ENCODE measurements around the gene ISY1.

Gene ISY1

GRCh38 chr3:129084501-129084900, 76.4 kb downstream of the ISY1 start:
- Histone ChIP-seq H4K20me1 (ENCODE audit: insufficient read depth, low read length, poor library complexity, severe bottlenecking) (no peaks in the 10 kb centered on the region), H3K9me2 (replicated peaks; ENCODE audit: low read depth, low read length) (no peaks in the 10 kb centered on the region), H3K36me3 (ENCODE audit: insufficient read depth, low read length) (no peaks in the 10 kb centered on the region), H3K4me3 (ENCODE audit: low read length, poor library complexity, severe bottlenecking) (no peak overlapping the region), H3K9me3 (ENCODE audit: insufficient read depth, low read depth, low read length) (no peaks in the 10 kb centered on the region), H3K4me2 (ENCODE audit: low read depth, low read length, poor library complexity, severe bottlenecking) (no peak overlapping the region), H3K9ac (ENCODE audit: low read depth, low read length, poor library complexity, severe bottlenecking) (no peak overlapping the region), H3K27me3 (ENCODE audit: insufficient read depth, low read length, poor library complexity, severe bottlenecking) (no peaks in the 10 kb centered on the region), H2AFZ (ENCODE audit: low read length) (no peak overlapping the region), H3K79me2 (ENCODE audit: insufficient read depth, low read length) (no peaks in the 10 kb centered on the region), H3K4me1 (ENCODE audit: insufficient read depth, low read length, poor library complexity, severe bottlenecking) (no peaks in the 10 kb centered on the region), H3F3A (ENCODE audit: low read depth) (no peaks in the 10 kb centered on the region)
- no peak for TF ChIP-seq CTCF (conservative IDR thresholded peaks at IDR 0.05; ENCODE audit: low read length)
- no peak for TF ChIP-seq EZH2phosphoT487 (IDR thresholded peaks at IDR 0.05; ENCODE audit: borderline replicate concordance)

- no peak for TF ChIP-seq CTCF (conservative IDR thresholded peaks at IDR 0.05; ENCODE audit: low read length)
- no peak for TF ChIP-seq EZH2phosphoT487 (IDR thresholded peaks at IDR 0.05; ENCODE audit: borderline replicate concordance)
- Histone ChIP-seq H3F3A (ENCODE audit: low read depth) (no peaks in the 10 kb centered on the region), H3K9me3 (ENCODE audit: insufficient read depth, low read depth, low read length) (no peaks in the 10 kb centered on the region), H3K4me1 (ENCODE audit: insufficient read depth, low read length, poor library complexity, severe bottlenecking) (no peaks in the 10 kb centered on the region), H3K79me2 (ENCODE audit: insufficient read depth, low read length) (no peaks in the 10 kb centered on the region), H3K36me3 (ENCODE audit: insufficient read depth, low read length) (no peaks in the 10 kb centered on the region), H3K9ac (ENCODE audit: low read depth, low read length, poor library complexity, severe bottlenecking) (no peak overlapping the region), H3K27me3 (ENCODE audit: insufficient read depth, low read length, poor library complexity, severe bottlenecking) (no peaks in the 10 kb centered on the region), H3K4me3 (ENCODE audit: low read length, poor library complexity, severe bottlenecking) (no peak overlapping the region), H2AFZ (ENCODE audit: low read length) (peak overlapping the region; percentile 52; the same call in 1 of the 2 replicates), H3K4me2 (ENCODE audit: low read depth, low read length, poor library complexity, severe bottlenecking) (no peak overlapping the region), H4K20me1 (ENCODE audit: insufficient read depth, low read length, poor library complexity, severe bottlenecking) (no peaks in the 10 kb centered on the region), H3K9me2 (replicated peaks; ENCODE audit: low read depth, low read length) (no peaks in the 10 kb centered on the region)
Measured at GRCh38 chr3:129082026-129082425, 78.8 kb downstream of the ISY1 start.

GRCh38 chr3:129081503-129081902, 79.4 kb downstream of the ISY1 start:
- H3K9me3 ChIP-seq (ENCODE audit: insufficient read depth, low read depth, low read length): no peaks in the 10 kb centered on the region
- no peaks in the 10 kb centered on the region for H3K79me2 ChIP-seq (ENCODE audit: insufficient read depth, low read length)
- H3K4me2 ChIP-seq (ENCODE audit: low read depth, low read length, poor library complexity, severe bottlenecking): no peak overlapping the region
- TF ChIP-seq CTCF (conservative IDR thresholded peaks at IDR 0.05; ENCODE audit: low read length): no peak
- no peak for TF ChIP-seq EZH2phosphoT487 (IDR thresholded peaks at IDR 0.05; ENCODE audit: borderline replicate concordance)
- H2AFZ ChIP-seq (ENCODE audit: low read length): no peak overlapping the region
- no peaks in the 10 kb centered on the region for H3K9me2 ChIP-seq (replicated peaks; ENCODE audit: low read depth, low read length)
- H3K36me3 ChIP-seq (ENCODE audit: insufficient read depth, low read length): no peaks in the 10 kb centered on the region
- H3K9ac ChIP-seq (ENCODE audit: low read depth, low read length, poor library complexity, severe bottlenecking): no peak overlapping the region
- no peaks in the 10 kb centered on the region for H3K4me1 ChIP-seq (ENCODE audit: insufficient read depth, low read length, poor library complexity, severe bottlenecking)
- H4K20me1 ChIP-seq (ENCODE audit: insufficient read depth, low read length, poor library complexity, severe bottlenecking): no peaks in the 10 kb centered on the region
- H3K4me3 ChIP-seq (ENCODE audit: low read length, poor library complexity, severe bottlenecking): no peak overlapping the region
- H3K27me3 ChIP-seq (ENCODE audit: insufficient read depth, low read length, poor library complexity, severe bottlenecking): no peaks in the 10 kb centered on the region
- H3F3A ChIP-seq (ENCODE audit: low read depth): no peaks in the 10 kb centered on the region

Measured in Loucy (cell line).